DOHH2 (cell line): ENCODE data around the gene SLC6A12.
A peak's percentile ranks its signal among the peaks of the same experiment; 100 is the strongest.

ENCODE experiments used
- H3F3A ChIP-seq: fragments of 200-600 bp; sonication (generic), shearing (Covaris generic); 2 replicates; pipeline ENCODE4 v1.6.0; 2016; ENCODE audit warnings: antibody characterized with exemption, mild to moderate bottlenecking; ENCODE audit not compliant: control insufficient read depth, insufficient read depth
- H3K27ac ChIP-seq: fragments of 200-600 bp; sonication (generic); 2 replicates; pipeline ENCODE4 v1.5.1; 2014; ENCODE audit warnings: low read depth, mild to moderate bottlenecking, low read length, moderate library complexity
- H3K27me3 ChIP-seq: fragments of 200-600 bp; sonication (generic); 2 replicates; pipeline ENCODE4 v1.6.1; 2014; ENCODE audit warnings: mild to moderate bottlenecking, low read length, mixed read lengths; ENCODE audit not compliant: control insufficient read depth
- H3K36me3 ChIP-seq: fragments of 200-600 bp; sonication (generic); 2 replicates; pipeline ENCODE4 v1.6.1; 2014; ENCODE audit warnings: mild to moderate bottlenecking, low read length, moderate library complexity, mixed read lengths; ENCODE audit not compliant: control insufficient read depth
- H3K4me1 ChIP-seq: fragments of 200-600 bp; sonication (generic); 2 replicates; pipeline ENCODE4 v1.6.1; 2014; ENCODE audit warnings: mild to moderate bottlenecking, low read length, mixed read lengths; ENCODE audit not compliant: control insufficient read depth
- H3K4me2 ChIP-seq: fragments of 200-600 bp; sonication (generic); 2 replicates; pipeline ENCODE4 v1.6.0; 2014; ENCODE audit warnings: mild to moderate bottlenecking, low read length, moderate library complexity
- H3K4me3 ChIP-seq: fragments of 200-600 bp; sonication (generic); 2 replicates; pipeline ENCODE4 v1.5.1; 2014; ENCODE audit warnings: mild to moderate bottlenecking, low read length, mixed read lengths
- H3K79me2 ChIP-seq: fragments of 200-600 bp; sonication (generic); 2 replicates; pipeline ENCODE4 v1.6.1; 2014; ENCODE audit warnings: mild to moderate bottlenecking, low read length, mixed read lengths; ENCODE audit not compliant: control insufficient read depth
- H3K9me2 ChIP-seq: fragments of 200-600 bp; sonication (generic); replicated peaks from 2 replicates; pipeline ENCODE4 v1.6.1; 2014; ENCODE audit warnings: mild to moderate bottlenecking, low read length, mixed read lengths; ENCODE audit not compliant: control insufficient read depth
- H3K9me3 ChIP-seq: fragments of 200-600 bp; sonication (generic); 2 replicates; pipeline ENCODE4 v1.6.1; 2014; ENCODE audit warnings: antibody characterized with exemption, low read length, mixed read lengths; ENCODE audit not compliant: control insufficient read depth, insufficient read depth
- H4K20me1 ChIP-seq: fragments of 200-600 bp; sonication (generic); 2 replicates; pipeline ENCODE4 v1.6.0; 2014; ENCODE audit warnings: low read depth, mild to moderate bottlenecking, antibody characterized with exemption, low read length, moderate library complexity; ENCODE audit not compliant: control insufficient read depth, insufficient read depth
- EZH2phosphoT487 ChIP-seq: fragments of 200-600 bp; sonication (generic); IDR thresholded peaks from 2 replicates; pipeline ENCODE4 v1.6.1; 2017; ENCODE audit warnings: borderline replicate concordance, mild to moderate bottlenecking, antibody characterized with exemption, low read length, moderate library complexity, mixed read lengths
- TF ChIP-seq, protein P1 (sequence below): fragments of 200-600 bp; sonication (generic); IDR thresholded peaks from one replicate; pipeline ENCODE4 v1.5.1; 2014; ENCODE audit warnings: antibody characterized with exemption, mild to moderate bottlenecking, low read depth, low read length; ENCODE audit not compliant: poor library complexity, severe bottlenecking

Gene SLC6A12

GRCh38 chr12:215116-215515 lies 1.2 kb upstream of the SLC6A12 start:
- no peaks in the 10 kb centered on the region for H4K20me1 ChIP-seq
- no peaks in the 10 kb centered on the region for H3K79me2 ChIP-seq
- H3K9me3 ChIP-seq, result no peaks in the 10 kb centered on the region
- H3K27me3 ChIP-seq, result peaks cover 48% of the 10 kb centered on the region
- H3K4me2 ChIP-seq, result no peak overlapping the region
- TF ChIP-seq, protein P1, sequence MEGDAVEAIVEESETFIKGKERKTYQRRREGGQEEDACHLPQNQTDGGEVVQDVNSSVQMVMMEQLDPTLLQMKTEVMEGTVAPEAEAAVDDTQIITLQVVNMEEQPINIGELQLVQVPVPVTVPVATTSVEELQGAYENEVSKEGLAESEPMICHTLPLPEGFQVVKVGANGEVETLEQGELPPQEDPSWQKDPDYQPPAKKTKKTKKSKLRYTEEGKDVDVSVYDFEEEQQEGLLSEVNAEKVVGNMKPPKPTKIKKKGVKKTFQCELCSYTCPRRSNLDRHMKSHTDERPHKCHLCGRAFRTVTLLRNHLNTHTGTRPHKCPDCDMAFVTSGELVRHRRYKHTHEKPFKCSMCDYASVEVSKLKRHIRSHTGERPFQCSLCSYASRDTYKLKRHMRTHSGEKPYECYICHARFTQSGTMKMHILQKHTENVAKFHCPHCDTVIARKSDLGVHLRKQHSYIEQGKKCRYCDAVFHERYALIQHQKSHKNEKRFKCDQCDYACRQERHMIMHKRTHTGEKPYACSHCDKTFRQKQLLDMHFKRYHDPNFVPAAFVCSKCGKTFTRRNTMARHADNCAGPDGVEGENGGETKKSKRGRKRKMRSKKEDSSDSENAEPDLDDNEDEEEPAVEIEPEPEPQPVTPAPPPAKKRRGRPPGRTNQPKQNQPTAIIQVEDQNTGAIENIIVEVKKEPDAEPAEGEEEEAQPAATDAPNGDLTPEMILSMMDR, result no peak
- TF ChIP-seq EZH2phosphoT487, result no peak
- H3F3A ChIP-seq, result no peaks in the 10 kb centered on the region
- H3K9me2 ChIP-seq, result no peaks in the 10 kb centered on the region
- H3K36me3 ChIP-seq, result no peaks in the 10 kb centered on the region
- H3K4me1 ChIP-seq, result peaks cover 27% of the 10 kb centered on the region
- no peak overlapping the region for H3K4me3 ChIP-seq
- no peak overlapping the region for H3K27ac ChIP-seq

GRCh38 chr12:213527-213932 lies 427 bp downstream of the SLC6A12 start:
- Histone ChIP-seq H3K4me2 (no peak overlapping the region), H4K20me1 (no peaks in the 10 kb centered on the region), H3K9me3 (no peaks in the 10 kb centered on the region), H3K27ac (no peak overlapping the region), H3K27me3 (peaks cover 48% of the 10 kb centered on the region), H3F3A (no peaks in the 10 kb centered on the region), H3K4me1 (peaks cover 27% of the 10 kb centered on the region), H3K79me2 (no peaks in the 10 kb centered on the region), H3K4me3 (no peak overlapping the region), H3K9me2 (no peaks in the 10 kb centered on the region), H3K36me3 (no peaks in the 10 kb centered on the region)
- TF ChIP-seq EZH2phosphoT487, result no peak
- TF ChIP-seq, protein P1, result no peak

GRCh38 chr12:212715-213526 lies 1.0 kb downstream of the SLC6A12 start:
- TF ChIP-seq, protein P1, result no peak
- TF ChIP-seq EZH2phosphoT487, result no peak
- Histone ChIP-seq H3K27me3 (peaks cover 48% of the 10 kb centered on the region), H3K4me2 (peak overlapping the region; percentile 10), H4K20me1 (no peaks in the 10 kb centered on the region), H3F3A (no peaks in the 10 kb centered on the region), H3K4me3 (no peak overlapping the region), H3K79me2 (no peaks in the 10 kb centered on the region), H3K36me3 (no peaks in the 10 kb centered on the region), H3K9me3 (no peaks in the 10 kb centered on the region), H3K9me2 (no peaks in the 10 kb centered on the region), H3K27ac (no peak overlapping the region), H3K4me1 (peaks cover 27% of the 10 kb centered on the region)
